ENCODE results near the gene SUGCT.

The SUGCT gene

GRCh38 chr7:40899151-40899550 lies 764.3 kb downstream of the SUGCT start:
- Histone ChIP-seq H3K9me3 (peaks cover 24% of the 10 kb centered on the region), H3K9ac (no peak overlapping the region), H3K4me2 (no peak overlapping the region), H3K4me3 (no peak overlapping the region), H4K20me1 (no peaks in the 10 kb centered on the region), H3K4me1 (no peaks in the 10 kb centered on the region), H3K36me3 (no peaks in the 10 kb centered on the region), H3K27ac (no peak overlapping the region), H3K27me3 (no peaks in the 10 kb centered on the region)
- TF ChIP-seq Cebpa-rat (IDR thresholded peaks at IDR 0.05): no peak

DNA sequence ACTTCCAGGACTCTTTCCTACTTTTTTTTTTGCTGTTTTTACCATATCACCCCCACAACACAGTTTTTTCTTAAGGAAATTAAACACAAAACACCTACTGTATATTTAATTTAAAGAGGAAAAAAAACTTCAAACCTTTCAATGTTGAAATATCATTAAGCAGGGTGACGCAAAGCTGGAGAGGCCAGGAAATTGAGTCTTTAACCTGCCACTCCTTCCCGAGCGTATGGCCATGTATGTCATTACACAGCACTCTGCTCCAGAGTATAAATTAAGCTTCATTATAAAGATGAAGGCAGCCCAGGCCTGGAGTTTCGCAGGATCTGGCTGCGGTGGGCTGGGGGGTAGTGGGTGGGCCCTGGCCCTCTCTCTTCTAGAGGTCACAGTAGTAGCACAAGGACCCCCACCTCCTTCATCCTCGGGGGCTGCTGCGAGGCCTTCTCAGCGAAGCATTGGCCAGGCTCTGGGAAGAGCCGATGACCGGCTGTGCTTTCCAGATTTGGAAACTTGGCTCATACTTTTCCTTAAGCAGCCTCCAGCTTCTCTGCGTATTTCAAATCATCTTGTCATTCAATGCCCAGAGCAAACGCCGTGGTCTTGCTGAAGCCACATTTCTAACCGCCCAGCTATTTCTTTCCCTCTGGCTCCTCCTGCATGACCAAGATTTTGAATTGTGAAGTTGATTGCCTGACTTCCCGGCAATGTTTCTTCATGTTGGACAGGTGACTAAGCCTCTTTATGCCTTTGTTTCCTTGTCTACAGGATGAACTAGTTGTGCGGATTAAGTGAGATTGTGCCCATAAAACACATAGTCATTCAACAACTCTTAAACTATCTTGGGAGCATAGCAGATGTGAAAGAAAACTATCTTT lies 765.1 kb downstream of the SUGCT start:
- H3K27me3 ChIP-seq: no peaks in the 10 kb centered on the region
- no peak overlapping the region for H3K4me3 ChIP-seq
- H3K4me2 ChIP-seq: no peak overlapping the region
- H4K20me1 ChIP-seq: no peaks in the 10 kb centered on the region
- no peaks in the 10 kb centered on the region for H3K36me3 ChIP-seq
- peaks cover 24% of the 10 kb centered on the region for H3K9me3 ChIP-seq
- no peak overlapping the region for H3K9ac ChIP-seq
- no peak overlapping the region for H3K27ac ChIP-seq
- H3K4me1 ChIP-seq: no peaks in the 10 kb centered on the region
- TF ChIP-seq Cebpa-rat (IDR thresholded peaks at IDR 0.05): no peak

GRCh38 chr7:40903872-40904271 lies 769.1 kb downstream of the SUGCT start:
- no peak for TF ChIP-seq Cebpa-rat (IDR thresholded peaks at IDR 0.05)

DNA sequence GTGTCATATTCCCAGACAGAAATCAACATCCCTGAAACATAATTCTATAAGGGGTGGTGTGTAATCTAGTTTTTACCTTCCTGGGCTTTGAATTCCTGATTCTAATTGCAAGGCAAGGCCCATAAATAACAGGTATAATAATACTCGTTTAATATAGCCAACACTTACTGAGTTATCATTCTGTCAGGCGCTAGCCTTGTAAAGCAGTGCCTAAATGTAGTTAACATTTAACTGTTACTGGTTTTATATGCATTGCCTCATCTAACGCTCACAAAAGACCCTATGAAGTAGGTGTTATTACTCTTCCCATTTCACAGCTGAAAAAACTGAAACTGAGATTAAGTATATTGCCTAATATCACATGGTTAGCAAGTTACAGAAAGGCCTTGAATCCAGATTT lies 772.5 kb downstream of the SUGCT start:
- H3K27ac ChIP-seq: no peak overlapping the region
- no peaks in the 10 kb centered on the region for H3K4me1 ChIP-seq
- H3K4me3 ChIP-seq: no peak overlapping the region
- H3K36me3 ChIP-seq: no peaks in the 10 kb centered on the region
- no peaks in the 10 kb centered on the region for H4K20me1 ChIP-seq
- H3K4me2 ChIP-seq: no peak overlapping the region
- no peaks in the 10 kb centered on the region for H3K27me3 ChIP-seq
- H3K9me3 ChIP-seq: no peaks in the 10 kb centered on the region
- no peak overlapping the region for H3K9ac ChIP-seq
- no peak for TF ChIP-seq Cebpa-rat (IDR thresholded peaks at IDR 0.05)

More at GRCh38 chr7:40903872-40904271, 769.1 kb downstream of the SUGCT start:
- Histone ChIP-seq H3K27me3 (no peaks in the 10 kb centered on the region), H3K9me3 (no peaks in the 10 kb centered on the region), H3K4me3 (no peak overlapping the region), H3K27ac (no peak overlapping the region), H3K4me2 (no peak overlapping the region), H4K20me1 (no peaks in the 10 kb centered on the region), H3K9ac (no peak overlapping the region), H3K36me3 (no peaks in the 10 kb centered on the region), H3K4me1 (no peaks in the 10 kb centered on the region)

DNA sequence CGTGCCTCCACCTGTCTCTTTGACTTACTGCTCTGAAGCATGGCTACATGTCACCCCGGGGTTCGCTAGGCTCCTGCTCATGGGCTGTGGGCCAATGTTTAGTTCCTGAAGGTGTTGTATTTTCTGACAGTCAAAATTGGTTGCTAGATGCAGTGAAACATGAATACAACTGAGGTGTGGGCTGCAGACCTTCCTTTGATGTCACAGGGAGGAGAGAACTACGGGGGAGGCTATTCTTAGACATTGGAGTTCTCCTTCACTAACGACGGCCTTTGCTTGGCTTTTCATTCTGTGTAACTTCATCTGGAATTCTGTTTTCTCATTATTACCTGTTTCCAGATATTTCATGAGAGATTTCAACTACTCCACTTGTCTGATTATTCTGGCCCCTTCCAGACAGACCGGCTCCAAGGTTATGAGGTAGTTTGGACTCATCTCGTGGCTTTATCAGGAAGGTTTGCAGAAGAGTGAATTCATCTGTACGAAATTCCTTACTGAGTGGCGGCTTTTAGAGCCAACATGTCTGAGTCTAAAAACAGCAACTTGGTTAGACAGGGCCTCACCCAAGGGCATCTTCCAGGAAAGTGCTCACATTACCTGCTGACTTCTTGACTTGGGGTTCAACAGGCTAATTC lies 774.7 kb downstream of the SUGCT start:
- no peaks in the 10 kb centered on the region for H3K36me3 ChIP-seq
- no peaks in the 10 kb centered on the region for H4K20me1 ChIP-seq
- H3K9me3 ChIP-seq: no peaks in the 10 kb centered on the region
- H3K27me3 ChIP-seq: no peaks in the 10 kb centered on the region
- no peak overlapping the region for H3K4me3 ChIP-seq
- H3K4me1 ChIP-seq: no peaks in the 10 kb centered on the region
- no peak overlapping the region for H3K4me2 ChIP-seq
- no peak overlapping the region for H3K9ac ChIP-seq
- no peak for TF ChIP-seq Cebpa-rat (IDR thresholded peaks at IDR 0.05)
- no peak overlapping the region for H3K27ac ChIP-seq
